ENCODE data around the gene PNMA8A. TPM values are rescaled to one million over a fixed set of nuclear protein-coding genes. Genes with fewer than 3 reads are reported as not detected.

PNMA8A gene
- total RNA-seq: 1 to 10 TPM in 2 of 4 donors, under 1 TPM in 2; 0.72 to 3.5 (median 1.0) TPM

- no peak for TF ChIP-seq CTCF (IDR thresholded peaks at IDR 0.05)
- DNase-seq (ENCODE audit: low spot score) (no peak), ATAC-seq (ENCODE audit: low FRiP score) (peak; percentile 58)
Observed at GRCh38 chr19:46471116-46471733, at the start of gene PNMA8A. PNMA8A (minus strand) TSS chr19:46471563; CDS start chr19:46471035, 528 bp downstream.

- DNase-seq (ENCODE audit: low spot score) (no peak), ATAC-seq (ENCODE audit: low FRiP score) (no peak)
- TF ChIP-seq CTCF (IDR thresholded peaks at IDR 0.05): no peak
Observed at GRCh38 chr19:46520616-46521015, 49.3 kb upstream of the PNMA8A start.

GRCh38 chr19:46517471-46517870 is 46.1 kb upstream of the PNMA8A start:
- DNase-seq (ENCODE audit: low spot score) (no peak), ATAC-seq (ENCODE audit: low FRiP score) (no peak)
- TF ChIP-seq CTCF (IDR thresholded peaks at IDR 0.05): no peak

- no peak for ATAC-seq (ENCODE audit: low FRiP score)
- no peak for TF ChIP-seq CTCF (IDR thresholded peaks at IDR 0.05)
- DNase-seq (ENCODE audit: low spot score): no peak
Observed at GRCh38 chr19:46515879-46516350, 44.6 kb upstream of the PNMA8A start.

- ATAC-seq (ENCODE audit: low FRiP score): no peak
- DNase-seq (ENCODE audit: low spot score): no peak
- no peak for TF ChIP-seq CTCF (IDR thresholded peaks at IDR 0.05)
Observed at GRCh38 chr19:46515290-46515609, 43.9 kb upstream of the PNMA8A start.

GRCh38 chr19:46514589-46515289 is 43.4 kb upstream of the PNMA8A start:
- ATAC-seq (ENCODE audit: low FRiP score) (no peak), DNase-seq (ENCODE audit: low spot score) (no peak)
- TF ChIP-seq CTCF (IDR thresholded peaks at IDR 0.05): no peak

Data from omental fat pad (tissue), 4 donors.